Effector memory CD4-positive, alpha-beta T cell (primary cell): ENCODE data around the gene ASCC1.
A peak's percentile ranks its signal among the peaks of the same experiment; 100 is the strongest.

Source experiments
- DNase-seq, 3 donors: peaks; one replicate each; pipeline ENCODE4 v3.0.0-alpha.2; 2020
- H3K27ac ChIP-seq: 2 replicates; pipeline ENCODE4 v1.7.0; 2013; ENCODE audit warnings: mild to moderate bottlenecking, low read length, moderate library complexity; ENCODE audit not compliant: insufficient read depth, poor library complexity, severe bottlenecking
- H3K27me3 ChIP-seq: replicated peaks from 2 replicates; pipeline ENCODE4 v1.7.0; 2013; ENCODE audit warnings: mild to moderate bottlenecking, low read length; ENCODE audit not compliant: insufficient read depth, control insufficient read depth, poor library complexity, severe bottlenecking
- H3K36me3 ChIP-seq: 2 replicates; pipeline ENCODE4 v1.7.0; 2013; ENCODE audit warnings: mild to moderate bottlenecking, low read length, moderate library complexity; ENCODE audit not compliant: control insufficient read depth, insufficient read depth
- H3K4me1 ChIP-seq: 2 replicates; pipeline ENCODE4 v1.7.0; 2013; ENCODE audit warnings: low read length, mild to moderate bottlenecking; ENCODE audit not compliant: control insufficient read depth, insufficient read depth, poor library complexity, severe bottlenecking
- H3K4me3 ChIP-seq: 2 replicates; pipeline ENCODE4 v1.7.0; 2013; ENCODE audit warnings: low read length, low read depth, mild to moderate bottlenecking; ENCODE audit not compliant: insufficient read depth, poor library complexity, severe bottlenecking
- H3K9me3 ChIP-seq: 2 replicates; pipeline ENCODE4 v1.7.0; 2013; ENCODE audit warnings: mild to moderate bottlenecking, low read length, moderate library complexity; ENCODE audit not compliant: control insufficient read depth
- total RNA-seq, 3 donors: gene quantifications; one replicate each; lab custom pipeline; 2026; lab: John Stamatoyannopoulos, UW

Gene ASCC1, protein sequence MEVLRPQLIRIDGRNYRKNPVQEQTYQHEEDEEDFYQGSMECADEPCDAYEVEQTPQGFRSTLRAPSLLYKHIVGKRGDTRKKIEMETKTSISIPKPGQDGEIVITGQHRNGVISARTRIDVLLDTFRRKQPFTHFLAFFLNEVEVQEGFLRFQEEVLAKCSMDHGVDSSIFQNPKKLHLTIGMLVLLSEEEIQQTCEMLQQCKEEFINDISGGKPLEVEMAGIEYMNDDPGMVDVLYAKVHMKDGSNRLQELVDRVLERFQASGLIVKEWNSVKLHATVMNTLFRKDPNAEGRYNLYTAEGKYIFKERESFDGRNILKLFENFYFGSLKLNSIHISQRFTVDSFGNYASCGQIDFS
- total RNA-seq: 12.6 to 16.5 (median 14.6) reads per million in 3 donors

DNA sequence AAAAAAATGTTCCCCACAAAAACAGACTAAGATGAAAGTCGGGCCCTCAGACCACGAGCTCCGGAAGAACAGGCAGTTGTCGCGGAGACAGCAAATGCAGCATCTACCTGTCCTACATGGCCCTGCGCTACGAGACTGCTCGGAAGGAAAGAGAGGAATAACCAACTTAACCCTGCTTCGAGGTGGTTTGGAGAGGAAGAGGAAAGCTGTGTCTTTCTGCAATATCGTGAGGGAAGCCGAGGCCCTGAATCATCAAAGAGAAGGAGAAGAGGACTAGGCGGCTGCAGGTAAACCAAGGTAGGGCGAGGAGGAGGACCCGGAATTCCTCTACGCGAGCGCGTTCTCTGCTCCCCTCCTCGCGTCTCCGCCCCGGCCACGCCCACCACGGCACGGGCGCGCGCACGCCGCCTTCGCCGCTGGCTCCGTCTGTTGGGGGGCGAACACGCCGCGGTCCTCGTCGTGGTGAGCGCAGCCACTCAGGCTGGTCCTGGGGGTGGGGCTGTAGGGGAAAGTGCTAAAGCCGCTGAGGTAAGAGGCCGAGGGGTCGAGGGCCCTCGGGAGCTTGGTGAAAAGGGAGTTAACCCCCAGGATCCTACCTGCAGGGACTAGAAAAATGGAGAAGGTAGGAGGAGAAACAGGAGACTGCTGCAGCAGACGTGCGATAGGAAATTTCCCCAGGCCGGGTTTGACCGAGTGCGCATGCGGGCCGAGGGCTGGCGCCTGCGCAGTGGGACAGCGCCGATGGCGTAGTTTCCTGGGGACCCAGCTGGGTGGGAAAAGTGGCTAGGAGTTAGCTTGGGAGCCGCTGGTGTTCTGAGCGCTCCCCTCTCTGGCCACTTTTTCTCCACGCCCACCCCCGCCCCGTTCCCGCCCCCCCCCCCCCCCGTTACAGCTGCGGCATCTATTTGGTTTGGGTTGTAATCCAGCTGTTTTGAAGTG is at the start of gene ASCC1, which contains the start of gene ANAPC16:
TSS of gene ASCC1 (minus strand) at position 666 of the 939 bp plus-strand sequence. CDS start 2,978 bp downstream, outside the sequence.
TSS of gene ANAPC16 (plus strand) at position 402 of the 939 bp plus-strand sequence. CDS start 7,903 bp downstream, outside the sequence.
- peak within 1 kb of the TSS; percentile 66 for H3K4me3 ChIP-seq
- peaks cover 20% of the 10 kb centered on the region for H3K4me1 ChIP-seq
- DNase-seq: peak; percentile 88 to 91 (median 90)
- no peaks in the 10 kb centered on the region for H3K9me3 ChIP-seq
- peaks cover 6% of the 10 kb centered on the region for H3K36me3 ChIP-seq
- no peaks in the 10 kb centered on the region for H3K27me3 ChIP-seq
- H3K27ac ChIP-seq: peak within 1 kb of the TSS; percentile 93

DNA sequence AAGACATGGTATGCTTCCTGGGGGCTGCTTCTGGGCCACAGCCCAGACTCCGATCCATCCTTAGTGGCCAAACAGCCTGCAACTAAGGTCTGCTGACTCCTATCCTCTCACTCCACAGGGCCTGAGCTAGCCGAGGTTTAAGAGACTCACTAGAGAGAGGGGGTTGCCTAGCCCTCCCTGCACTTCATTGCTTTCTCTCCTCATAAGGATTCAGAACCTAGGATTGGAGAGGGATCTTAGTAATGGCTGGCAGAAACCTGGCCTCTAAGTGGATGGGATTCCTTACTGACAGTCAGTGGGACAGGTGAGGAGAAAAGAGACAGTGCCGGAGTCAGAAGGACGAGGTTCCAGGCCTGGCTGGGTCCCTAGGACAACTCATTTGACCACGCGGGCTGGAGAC is 49.4 kb upstream of the ASCC1 start:
- H3K27ac ChIP-seq: no peak overlapping the region
- no peak for DNase-seq
- peaks cover 36% of the 10 kb centered on the region for H3K4me1 ChIP-seq
- H3K36me3 ChIP-seq: no peaks in the 10 kb centered on the region
- no peaks in the 10 kb centered on the region for H3K27me3 ChIP-seq
- H3K9me3 ChIP-seq: no peaks in the 10 kb centered on the region
- no peak overlapping the region for H3K4me3 ChIP-seq

DNA sequence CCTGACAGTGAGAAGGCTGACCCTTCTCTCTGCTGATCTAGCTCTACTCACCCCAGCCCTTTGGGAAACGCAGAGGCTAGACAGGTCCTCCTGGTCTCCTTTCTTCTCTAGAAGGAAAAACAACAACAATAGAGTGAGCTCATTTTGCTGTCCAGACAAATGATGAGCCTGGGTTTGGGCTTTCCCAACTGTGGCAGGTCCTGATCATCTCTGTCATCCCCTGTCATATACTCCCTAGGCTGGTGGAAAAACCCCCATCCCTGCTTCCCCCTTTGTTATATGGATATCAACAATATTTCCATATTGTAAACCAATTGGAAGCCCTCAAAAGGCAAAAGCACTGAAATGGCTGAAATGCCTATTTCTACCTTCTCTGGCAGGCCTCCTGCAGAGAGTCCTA is 48.5 kb upstream of the ASCC1 start:
- Histone ChIP-seq H3K4me1 (peaks cover 46% of the 10 kb centered on the region), H3K36me3 (no peaks in the 10 kb centered on the region), H3K27ac (no peak overlapping the region), H3K9me3 (no peaks in the 10 kb centered on the region), H3K27me3 (no peaks in the 10 kb centered on the region), H3K4me3 (no peak overlapping the region)
- DNase-seq: no peak

GRCh38 chr10:72263613-72264241 is 47.7 kb upstream of the ASCC1 start:
- no peaks in the 10 kb centered on the region for H3K27me3 ChIP-seq
- no peaks in the 10 kb centered on the region for H3K9me3 ChIP-seq
- DNase-seq: peak in 1 of 3 donors; percentile 35
- no peak overlapping the region for H3K4me3 ChIP-seq
- no peak overlapping the region for H3K27ac ChIP-seq
- H3K4me1 ChIP-seq: peaks cover 54% of the 10 kb centered on the region
- no peaks in the 10 kb centered on the region for H3K36me3 ChIP-seq

- Histone ChIP-seq H3K4me1 (peaks cover 61% of the 10 kb centered on the region), H3K4me3 (no peak overlapping the region), H3K9me3 (no peaks in the 10 kb centered on the region), H3K27ac (peak overlapping the region; percentile 81), H3K36me3 (no peaks in the 10 kb centered on the region), H3K27me3 (no peaks in the 10 kb centered on the region)
- DNase-seq: no peak
Measured at GRCh38 chr10:72261784-72262404, 45.8 kb upstream of the ASCC1 start.

- H3K27me3 ChIP-seq: no peaks in the 10 kb centered on the region
- H3K27ac ChIP-seq: peak overlapping the region; percentile 81
- peak overlapping the region; percentile 44 for H3K4me3 ChIP-seq
- peaks cover 66% of the 10 kb centered on the region for H3K4me1 ChIP-seq
- no peaks in the 10 kb centered on the region for H3K36me3 ChIP-seq
- H3K9me3 ChIP-seq: no peaks in the 10 kb centered on the region
- peak; percentile 57 to 62 (median 60) for DNase-seq
Measured at GRCh38 chr10:72260976-72261783, 45.1 kb upstream of the ASCC1 start.

DNA sequence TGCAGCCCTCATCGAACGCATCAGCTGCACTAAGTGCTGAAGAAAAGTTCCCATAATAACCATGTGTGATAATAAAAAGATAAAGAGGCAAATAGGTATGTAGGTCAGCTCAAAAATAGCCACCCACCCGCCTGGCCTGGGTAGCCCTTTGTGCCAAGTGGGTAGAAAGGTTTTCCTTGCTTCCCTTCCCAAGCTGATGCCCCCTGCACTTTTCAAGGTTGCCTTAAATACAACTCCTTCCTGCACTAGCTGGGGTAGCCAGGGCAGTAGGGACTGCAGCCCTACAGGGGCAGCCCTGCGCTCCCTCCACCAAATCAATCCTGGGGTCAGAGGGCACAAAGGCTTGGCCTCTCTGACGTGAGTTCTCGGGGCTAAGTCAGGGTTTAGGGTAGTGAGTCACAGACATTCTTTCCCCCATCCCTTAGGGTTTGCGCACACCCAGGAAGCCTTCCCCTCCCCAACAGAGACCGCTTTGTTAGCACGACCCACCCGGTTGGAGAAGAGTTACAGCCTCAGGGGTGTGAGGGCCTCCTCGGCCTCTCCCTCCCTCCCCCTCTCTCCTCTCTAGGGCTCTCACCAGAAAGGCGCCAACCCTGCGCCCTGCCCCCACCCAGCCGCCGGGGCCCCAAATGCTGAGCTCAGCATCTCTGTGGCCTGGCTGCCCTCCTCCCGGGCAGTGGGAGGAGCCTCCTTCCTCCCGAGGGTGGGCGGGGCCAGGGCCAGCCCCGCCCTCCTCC is 44.3 kb upstream of the ASCC1 start:
- H3K4me3 ChIP-seq: peak overlapping the region; percentile 44
- no peaks in the 10 kb centered on the region for H3K9me3 ChIP-seq
- peak; percentile 73 to 77 (median 75) for DNase-seq
- H3K27me3 ChIP-seq: no peaks in the 10 kb centered on the region
- H3K4me1 ChIP-seq: peaks cover 67% of the 10 kb centered on the region
- H3K27ac ChIP-seq: peak overlapping the region; percentile 81
- H3K36me3 ChIP-seq: no peaks in the 10 kb centered on the region

GRCh38 chr10:72259491-72260238 is 43.6 kb upstream of the ASCC1 start:
- Histone ChIP-seq H3K27me3 (no peaks in the 10 kb centered on the region), H3K36me3 (no peaks in the 10 kb centered on the region), H3K9me3 (no peaks in the 10 kb centered on the region), H3K4me3 (no peak overlapping the region), H3K4me1 (peaks cover 74% of the 10 kb centered on the region), H3K27ac (peak overlapping the region; percentile 81)
- DNase-seq: no peak
